Measurements from ENCODE around the gene GALNT17.

DNA sequence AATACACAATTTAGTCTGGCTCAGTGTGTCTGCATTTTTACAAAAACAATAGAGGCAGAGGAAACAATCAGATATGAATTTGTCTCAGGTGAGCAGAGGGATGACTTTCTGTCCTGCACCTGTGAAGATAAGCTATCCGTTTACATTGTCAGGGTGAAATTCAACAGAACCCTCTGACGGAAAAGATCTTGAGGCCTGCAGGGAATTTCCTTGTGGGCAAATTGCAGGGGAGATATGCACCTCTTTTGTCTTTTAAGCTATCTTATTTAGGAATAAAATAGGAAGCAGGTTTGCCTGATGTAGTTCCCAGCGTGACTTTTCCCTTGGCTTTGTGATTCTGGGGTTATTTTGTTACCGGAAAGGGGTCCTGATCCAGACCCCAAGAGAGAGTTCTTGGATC lies 325.1 kb downstream of the GALNT17 start:
- TF ChIP-seq POLR2A (IDR thresholded peaks at IDR 0.05), result no peak
- TF ChIP-seq, protein P1, sequence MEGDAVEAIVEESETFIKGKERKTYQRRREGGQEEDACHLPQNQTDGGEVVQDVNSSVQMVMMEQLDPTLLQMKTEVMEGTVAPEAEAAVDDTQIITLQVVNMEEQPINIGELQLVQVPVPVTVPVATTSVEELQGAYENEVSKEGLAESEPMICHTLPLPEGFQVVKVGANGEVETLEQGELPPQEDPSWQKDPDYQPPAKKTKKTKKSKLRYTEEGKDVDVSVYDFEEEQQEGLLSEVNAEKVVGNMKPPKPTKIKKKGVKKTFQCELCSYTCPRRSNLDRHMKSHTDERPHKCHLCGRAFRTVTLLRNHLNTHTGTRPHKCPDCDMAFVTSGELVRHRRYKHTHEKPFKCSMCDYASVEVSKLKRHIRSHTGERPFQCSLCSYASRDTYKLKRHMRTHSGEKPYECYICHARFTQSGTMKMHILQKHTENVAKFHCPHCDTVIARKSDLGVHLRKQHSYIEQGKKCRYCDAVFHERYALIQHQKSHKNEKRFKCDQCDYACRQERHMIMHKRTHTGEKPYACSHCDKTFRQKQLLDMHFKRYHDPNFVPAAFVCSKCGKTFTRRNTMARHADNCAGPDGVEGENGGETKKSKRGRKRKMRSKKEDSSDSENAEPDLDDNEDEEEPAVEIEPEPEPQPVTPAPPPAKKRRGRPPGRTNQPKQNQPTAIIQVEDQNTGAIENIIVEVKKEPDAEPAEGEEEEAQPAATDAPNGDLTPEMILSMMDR (IDR thresholded peaks at IDR 0.05), result no peak
